SK-N-SH (cell line): ENCODE data around the gene ZBTB38. TPM values are rescaled to one million over a fixed set of nuclear protein-coding genes. Genes with fewer than 3 reads are reported as not detected.

Source experiments
- CTCF ChIA-PET: fragments of 300-600, 350-600 bp; formaldehyde crosslinking; extraction: SDS; loops from one replicate; lab custom pipeline; 2021; lab: Yijun Ruan, JAX
- POLR2A ChIA-PET: fragments of 350-600 bp; sonication (Branson Sonifier 250); formaldehyde crosslinking; extraction: SDS; loops from one replicate; lab custom pipeline; 2020; ENCODE audit warnings: antibody characterized with exemption, inconsistent platforms; lab: Yijun Ruan, JAX
- DNase-seq: peaks from one replicate; pipeline ENCODE4 v3.0.0; 2012
- H2AFZ ChIP-seq: fragments of 200-600 bp; sonication (generic); 2 replicates; pipeline ENCODE4 v1.8.1; 2016; ENCODE audit warnings: antibody characterized with exemption, mild to moderate bottlenecking, low read depth
- H3F3A ChIP-seq: fragments of 200-600 bp; sonication (generic); replicated peaks from 2 replicates; pipeline ENCODE3; 2016; ENCODE audit warnings: antibody characterized with exemption, mild to moderate bottlenecking; ENCODE audit not compliant: insufficient read depth
- H3K27ac ChIP-seq, 2 experiments: fragments of 200-500 bp in 1 of 2; fragments of 200-600 bp in 1 of 2; sonication (Bioruptor generic) in 1 of 2; sonication (generic), shearing (Covaris generic) in 1 of 2; 2 replicates each; pipeline versions ENCODE4 v1.5.1 to v1.6.1; 2014 to 2016; ENCODE audit warnings: low read depth in 2 of 2, inconsistent platforms in 1 of 2, low read length in 1 of 2, mild to moderate bottlenecking in 1 of 2, mixed read lengths in 1 of 2
- H3K27me3 ChIP-seq: fragments of 200-600 bp; sonication (generic), shearing (Covaris generic); 2 replicates; pipeline ENCODE4 v1.6.1; 2016; ENCODE audit warnings: mixed run types; ENCODE audit not compliant: insufficient read depth
- H3K36me3 ChIP-seq, 2 experiments: fragments of 200-500 bp in 1 of 2; fragments of 200-600 bp in 1 of 2; sonication (Bioruptor generic) in 1 of 2; sonication (generic) in 1 of 2; replicated peaks in 1 of 2; 2 replicates each; pipeline versions ENCODE3 to v1.5.1; 2014 to 2016; ENCODE audit warnings: low read length in 1 of 2, mild to moderate bottlenecking in 1 of 2; ENCODE audit not compliant: insufficient read depth in 2 of 2, control insufficient read depth in 1 of 2
- H3K4me1 ChIP-seq, 2 experiments: fragments of 200-500 bp in 1 of 2; fragments of 200-600 bp in 1 of 2; sonication (Bioruptor generic) in 1 of 2; sonication (generic), shearing (Covaris generic) in 1 of 2; 2 replicates each; pipeline versions ENCODE4 v1.5.1 to v1.6.1; 2014 to 2016; ENCODE audit warnings: low read depth in 1 of 2, low read length in 1 of 2, mixed run types in 1 of 2; ENCODE audit not compliant: insufficient read depth in 2 of 2, control insufficient read depth in 1 of 2
- H3K4me2 ChIP-seq: fragments of 200-600 bp; sonication (generic), shearing (Covaris generic); 2 replicates; pipeline ENCODE4 v1.6.1; 2017; ENCODE audit warnings: mixed run types
- H3K4me3 ChIP-seq, 2 experiments: fragments of 200-500 bp in 1 of 2; fragments of 200-600 bp in 1 of 2; sonication (Bioruptor generic) in 1 of 2; sonication (generic), shearing (Covaris generic) in 1 of 2; 2 replicates each; pipeline versions ENCODE4 v1.5.1 to v1.8.1; 2014 to 2016; ENCODE audit warnings: low read depth in 2 of 2, inconsistent platforms in 1 of 2, low read length in 1 of 2, mild to moderate bottlenecking in 1 of 2, mixed read lengths in 1 of 2, moderate library complexity in 1 of 2
- H3K79me2 ChIP-seq: fragments of 200-600 bp; sonication (generic); 2 replicates; pipeline ENCODE4 v1.8.1; 2017; ENCODE audit warnings: mild to moderate bottlenecking; ENCODE audit not compliant: insufficient read depth
- H3K9ac ChIP-seq: fragments of 200-600 bp; sonication (generic); 2 replicates; pipeline ENCODE4 v1.6.1; 2017; ENCODE audit warnings: mixed run types
- H3K9me2 ChIP-seq: fragments of 200-600 bp; sonication (generic); 2 replicates; pipeline ENCODE4 v1.6.1; 2017; ENCODE audit warnings: mixed run types
- H3K9me3 ChIP-seq: fragments of 200-600 bp; sonication (generic); 2 replicates; pipeline ENCODE4 v1.6.1; 2017; ENCODE audit warnings: mixed run types, mild to moderate bottlenecking, moderate library complexity
- H4K20me1 ChIP-seq: fragments of 200-600 bp; sonication (generic); 2 replicates; pipeline ENCODE4 v1.6.1; 2017; ENCODE audit warnings: mild to moderate bottlenecking, mixed run types; ENCODE audit not compliant: insufficient read depth
- EP300 ChIP-seq, 2 experiments: IDR thresholded peaks; 2 replicates each; pipeline versions ENCODE4 v1.4.0 to v1.6.1; 2012; ENCODE audit warnings: borderline replicate concordance in 1 of 2, low read depth in 1 of 2, low read length in 1 of 2
- EZH2phosphoT487 ChIP-seq: fragments of 200-600 bp; sonication (generic); IDR thresholded peaks from 2 replicates; pipeline ENCODE4 v1.6.1; 2017; ENCODE audit warnings: low read depth, mixed run types, mild to moderate bottlenecking, antibody characterized with exemption, moderate library complexity, borderline replicate concordance
- FOXJ3 ChIP-seq: sonication (generic); formaldehyde crosslinking; IDR thresholded peaks from 2 replicates; pipeline ENCODE4 v1.5.1; 2020; ENCODE audit warnings: mild to moderate bottlenecking, missing genetic modification reagents
- NRF1 ChIP-seq: IDR thresholded peaks from 2 replicates; pipeline ENCODE4 v1.6.1; 2012; ENCODE audit warnings: low read depth, mild to moderate bottlenecking, low read length
- RCOR1 ChIP-seq: fragments of 150-350 bp; IDR thresholded peaks from 2 replicates; pipeline ENCODE4 v1.6.1; 2017; ENCODE audit warnings: antibody characterized with exemption, low read length
- REST ChIP-seq: IDR thresholded peaks from 2 replicates; pipeline ENCODE4 v1.6.1; 2012; ENCODE audit warnings: mild to moderate bottlenecking, low read depth, low read length, moderate library complexity
- RXRA ChIP-seq: IDR thresholded peaks from 2 replicates; pipeline ENCODE4 v1.4.0; 2012; ENCODE audit warnings: low read depth, mild to moderate bottlenecking, borderline replicate concordance
- SIN3A ChIP-seq: IDR thresholded peaks from 2 replicates; pipeline ENCODE4 v1.6.1; 2012; ENCODE audit warnings: low read depth, mild to moderate bottlenecking, low read length, moderate library complexity, borderline replicate concordance
- SMC3 ChIP-seq: IDR thresholded peaks from 2 replicates; pipeline ENCODE4 v1.6.1; 2012; ENCODE audit warnings: low read depth, low read length, improper control_type of control experiment
- TAF1 ChIP-seq: IDR thresholded peaks from 2 replicates; pipeline ENCODE4 v1.6.1; 2012; ENCODE audit warnings: low read depth, mild to moderate bottlenecking, low read length, moderate library complexity, borderline replicate concordance
- TCF12 ChIP-seq: IDR thresholded peaks from 2 replicates; pipeline ENCODE4 v1.4.0; 2012
- YY1 ChIP-seq: IDR thresholded peaks from 2 replicates; pipeline ENCODE4 v1.4.0; 2012; ENCODE audit warnings: low read depth, mild to moderate bottlenecking
- WGBS: methylation state at CpG from one replicate; pipeline ENCODE4 v1.1.6; 2017; ENCODE audit warnings: low lambda C conversion rate; 5-methylcytosine and 5-hydroxymethylcytosine counted together
- polyA plus RNA-seq, 3 experiments: library from polyadenylated mRNA; depleted of rRNA; stranded (reverse); fragments of >200 nt; gene quantifications; 2 replicates each; pipeline ENCODE4 v1.2.3, GENCODE V29; 2012
- TF ChIP-seq, protein P1 (sequence below): IDR thresholded peaks from 2 replicates; pipeline ENCODE4; 2012
- TF ChIP-seq, protein P2 (sequence below): IDR thresholded peaks from 2 replicates; pipeline ENCODE4 v1.4.0; 2012; ENCODE audit warnings: low read depth, borderline replicate concordance

Gene ZBTB38
- polyA plus RNA-seq, 1 of the 3 experiments (the other 2 are of a cell fraction), result 10.1 TPM

GRCh38 chr3:141390747-141391146 is 22.4 kb downstream of the ZBTB38 start:
- POLR2A ChIA-PET, result no interaction called here
- H3K4me1 ChIP-seq, result peaks cover 12 to 26% of the 10 kb centered on the region in 2 experiments; a peak in 3 of 4 replicates
- H3K27me3 ChIP-seq, result no peaks in the 10 kb centered on the region
- H3K4me3 ChIP-seq, result no peak overlapping the region
- H3K4me2 ChIP-seq, result no peak overlapping the region
- TF ChIP-seq REST (no peak), SMC3 (no peak), RCOR1 (no peak), SIN3A (no peak), FOXJ3 (CRISPR knock-in tag) (no peak), NRF1 (no peak), TCF12 (no peak), RXRA (no peak)
- TF ChIP-seq, protein P1, sequence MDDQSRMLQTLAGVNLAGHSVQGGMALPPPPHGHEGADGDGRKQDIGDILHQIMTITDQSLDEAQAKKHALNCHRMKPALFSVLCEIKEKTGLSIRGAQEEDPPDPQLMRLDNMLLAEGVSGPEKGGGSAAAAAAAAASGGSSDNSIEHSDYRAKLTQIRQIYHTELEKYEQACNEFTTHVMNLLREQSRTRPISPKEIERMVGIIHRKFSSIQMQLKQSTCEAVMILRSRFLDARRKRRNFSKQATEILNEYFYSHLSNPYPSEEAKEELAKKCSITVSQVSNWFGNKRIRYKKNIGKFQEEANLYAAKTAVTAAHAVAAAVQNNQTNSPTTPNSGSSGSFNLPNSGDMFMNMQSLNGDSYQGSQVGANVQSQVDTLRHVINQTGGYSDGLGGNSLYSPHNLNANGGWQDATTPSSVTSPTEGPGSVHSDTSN, result no peak
- TF ChIP-seq, all 33 proteins: peak for 0
- DNase-seq, result no peak
- H4K20me1 ChIP-seq, result no peaks in the 10 kb centered on the region
- no peaks in the 10 kb centered on the region; the same call in 1 of the 2 replicates for H3K79me2 ChIP-seq
- CTCF ChIA-PET, result interaction anchor here (1.0 kb wide), 2 partner anchors 30 to 63 kb away, joined by 3 read pairs; no protein-coding TSS in a partner anchor
- no peak overlapping the region for H3K27ac ChIP-seq
- no peaks in the 10 kb centered on the region for H3F3A ChIP-seq
- no peaks in the 10 kb centered on the region for H3K9me2 ChIP-seq
- 92% methylated on average over 5 of the region's 5 CpGs for WGBS
- H3K9me3 ChIP-seq, result 0 out of 2 replicates have a peak, but pooled peaks cover 3% of the 10 kb centered on the region
- H3K36me3 ChIP-seq, result peaks cover 0 to 13% of the 10 kb centered on the region in 2 experiments
- H3K9ac ChIP-seq, result no peak overlapping the region
- H2AFZ ChIP-seq, result no peak overlapping the region

DNA sequence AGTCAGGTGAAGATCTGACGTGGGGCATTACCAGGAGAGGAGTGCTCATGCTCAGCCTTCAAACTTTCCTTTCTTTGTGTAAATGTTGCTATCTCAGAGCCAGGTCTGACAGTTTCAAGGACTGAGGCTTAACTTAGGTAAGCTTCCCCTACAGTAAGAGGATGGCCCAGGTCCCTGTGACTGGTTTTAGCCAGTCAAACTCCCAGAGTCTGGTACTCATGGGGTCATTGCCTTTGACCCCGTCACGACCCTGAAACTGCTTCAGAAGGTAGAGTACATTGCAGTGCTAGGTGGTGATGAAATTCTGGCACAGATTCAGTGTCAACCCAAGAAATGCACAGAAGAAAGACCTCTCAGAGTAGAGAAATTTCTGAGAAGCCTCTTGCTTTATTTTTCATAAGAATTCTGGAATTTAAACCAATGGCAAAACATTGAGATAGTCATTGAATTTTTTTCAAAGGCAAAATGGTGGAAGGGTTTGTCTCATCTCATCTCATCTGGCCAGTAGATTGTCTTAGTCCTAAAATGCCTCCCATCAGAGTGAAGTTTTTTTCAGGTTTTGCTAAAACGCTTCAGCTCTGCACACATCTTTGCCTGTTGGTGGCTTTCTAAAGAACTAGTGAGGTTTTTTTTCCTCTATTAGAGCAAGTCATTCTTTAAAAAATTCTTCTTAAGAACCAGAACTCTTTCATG is 23.1 kb downstream of the ZBTB38 start:
- DNase-seq, result no peak
- Histone ChIP-seq H3K79me2 (no peaks in the 10 kb centered on the region), H3K36me3 (peaks cover 2 to 20% of the 10 kb centered on the region in 2 experiments), H3K27me3 (no peaks in the 10 kb centered on the region), H2AFZ (no peak overlapping the region), H3K4me3 (no peak overlapping the region), H3K9me2 (no peaks in the 10 kb centered on the region), H3K27ac (peak overlapping the region in 1 of 2 experiments; percentile 89; a peak in 2 of 4 replicates), H3K4me1 (peaks cover 6 to 26% of the 10 kb centered on the region in 2 experiments; a peak in 3 of 4 replicates), H3K9me3 (peaks cover 10% of the 10 kb centered on the region; the same call in 1 of the 2 replicates), H4K20me1 (no peaks in the 10 kb centered on the region), H3K9ac (no peak overlapping the region), H3F3A (no peaks in the 10 kb centered on the region), H3K4me2 (no peak overlapping the region)
- ChIA-PET POLR2A (no interaction called here), CTCF (interaction anchor here (1.0 to 2.4 kb wide), 5 partner anchors 31 to 169 kb away, joined by 3 to 6 read pairs (median 4); no protein-coding TSS in a partner anchor)
- WGBS, result 94% methylated on average over 4 of the region's 4 CpGs
- TF ChIP-seq EZH2phosphoT487 (no peak), TAF1 (no peak), YY1 (no peak), REST (no peak), FOXJ3 (CRISPR knock-in tag) (no peak), RCOR1 (no peak), RXRA (no peak), EP300 (IDR thresholded peaks at IDR 0.05; ENCODE audit: borderline replicate concordance in 1 of 2, low read depth in 1 of 2, low read length in 1 of 2) (no peak)
- TF ChIP-seq, protein P2, sequence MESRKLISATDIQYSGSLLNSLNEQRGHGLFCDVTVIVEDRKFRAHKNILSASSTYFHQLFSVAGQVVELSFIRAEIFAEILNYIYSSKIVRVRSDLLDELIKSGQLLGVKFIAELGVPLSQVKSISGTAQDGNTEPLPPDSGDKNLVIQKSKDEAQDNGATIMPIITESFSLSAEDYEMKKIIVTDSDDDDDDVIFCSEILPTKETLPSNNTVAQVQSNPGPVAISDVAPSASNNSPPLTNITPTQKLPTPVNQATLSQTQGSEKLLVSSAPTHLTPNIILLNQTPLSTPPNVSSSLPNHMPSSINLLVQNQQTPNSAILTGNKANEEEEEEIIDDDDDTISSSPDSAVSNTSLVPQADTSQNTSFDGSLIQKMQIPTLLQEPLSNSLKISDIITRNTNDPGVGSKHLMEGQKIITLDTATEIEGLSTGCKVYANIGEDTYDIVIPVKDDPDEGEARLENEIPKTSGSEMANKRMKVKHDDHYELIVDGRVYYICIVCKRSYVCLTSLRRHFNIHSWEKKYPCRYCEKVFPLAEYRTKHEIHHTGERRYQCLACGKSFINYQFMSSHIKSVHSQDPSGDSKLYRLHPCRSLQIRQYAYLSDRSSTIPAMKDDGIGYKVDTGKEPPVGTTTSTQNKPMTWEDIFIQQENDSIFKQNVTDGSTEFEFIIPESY, result no peak
